ENCODE measurements around the gene MISFA. TPM values are rescaled to one million over a fixed set of nuclear protein-coding genes. Genes with fewer than 3 reads are reported as not detected.

The MISFA gene
- total and polyA plus RNA-seq, 9 of the 15 experiments (the other 6 are each of a cell fraction or from before 2014, with no cell fraction given), result 1.6 to 6.3 (median 3.4) TPM

DNA sequence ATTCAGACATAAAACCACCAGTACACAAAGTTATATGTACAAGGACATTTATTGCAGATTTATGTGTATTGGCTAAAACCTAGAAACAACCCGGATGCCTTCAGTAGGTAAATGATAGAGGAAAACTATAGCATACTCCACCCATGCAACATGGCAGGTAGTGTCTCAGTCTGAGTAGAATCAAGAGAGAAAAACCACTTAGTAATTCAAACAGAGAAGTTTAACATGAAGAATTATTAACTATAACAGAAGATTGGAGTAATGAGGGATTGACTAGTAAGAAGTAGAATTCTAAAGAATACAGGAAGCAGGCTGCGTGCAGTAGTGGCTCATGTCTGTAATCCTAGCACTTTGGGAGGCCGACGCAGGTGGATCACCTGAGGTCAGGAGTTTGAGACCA is 50.8 kb downstream of the MISFA start:
- in situ Hi-C loops (cut with MboI), result loop anchor here (10.0 kb wide), 1 partner anchor 396 kb away; no protein-coding TSS in a partner anchor
- peak overlapping the region; percentile 98 for H2AFZ ChIP-seq (ENCODE audit: low read depth, low read length)
- no peak for FAIRE-seq
- H3K9me1 ChIP-seq (ENCODE audit: control insufficient read depth, insufficient read depth, low read length), result no peaks in the 10 kb centered on the region
- TF ChIP-seq ZNF174 (CRISPR knock-in tag; IDR thresholded peaks at IDR 0.05) (no peak), NFYB (IDR thresholded peaks at IDR 0.05; ENCODE audit: extremely low read depth, insufficient read length) (no peak), NCOA1 (IDR thresholded peaks at IDR 0.05; ENCODE audit: low read depth) (no peak), TAF1 (IDR thresholded peaks at IDR 0.05; ENCODE audit: control insufficient read depth, extremely low read depth, insufficient read depth, low read length, severe bottlenecking) (no peak)
- no peak for DNase-seq (ENCODE audit: extremely low read depth in 1 of 4, low spot score in 3 of 4)
- 70% methylated on average over 4 of the region's 4 CpGs for WGBS (ENCODE audit: insufficient coverage, low coverage, missing lambda C conversion rate)
- no TSS peak for BruUV-seq (replicated peaks)
- no peaks in the 10 kb centered on the region for H3K27me3 ChIP-seq (ENCODE audit: control insufficient read depth in 2 of 2, insufficient read depth in 2 of 2, low read length in 2 of 2)
- H3K4me3 ChIP-seq, result no peak overlapping the region
- no peaks in the 10 kb centered on the region for H4K20me1 ChIP-seq (replicated peaks; ENCODE audit: control insufficient read depth, insufficient read depth, low read length)
- H3K79me2 ChIP-seq (ENCODE audit: control insufficient read depth, insufficient read depth, low read length), result no peaks in the 10 kb centered on the region
- ChIA-PET CTCF (ENCODE audit: low intra/inter-chr PET ratio) (interaction anchor here (0.5 to 1.3 kb wide), 2 partner anchors 110 to 118 kb away, joined by 3 to 9 read pairs; no protein-coding TSS in a partner anchor), POLR2A (interaction anchor here (0.6 to 1.7 kb wide), 4 partner anchors 17 to 406 kb away, joined by 3 read pairs; no protein-coding TSS in a partner anchor)
- ATAC-seq, result no peak
- peak overlapping the region; percentile 25; the same call in 1 of the 3 replicates for H3K27ac ChIP-seq (ENCODE audit: extremely low read depth, low read depth, low read length)
- peaks cover 6 to 14% of the 10 kb centered on the region in 2 experiments for H3K4me1 ChIP-seq (replicated peaks in 1 of 2; ENCODE audit: control insufficient read depth in 2 of 2, insufficient read depth in 2 of 2, low read length in 2 of 2)
- 0 out of 2 replicates have a peak, but pooled peaks cover 2% of the 10 kb centered on the region for H3K9me3 ChIP-seq (replicated peaks; ENCODE audit: control insufficient read depth, insufficient read depth, low read depth, low read length)
- peak overlapping the region; percentile 58; the same call in 1 of the 2 replicates for H3K4me2 ChIP-seq (ENCODE audit: insufficient read depth, low read length)
- intact Hi-C loops (cut with micrococcal nuclease), result no loop called here
- no peak overlapping the region for H3K9ac ChIP-seq (ENCODE audit: insufficient read depth in 1 of 2, low read depth in 2 of 2, low read length in 2 of 2)
- no peaks in the 10 kb centered on the region for H3K36me3 ChIP-seq (ENCODE audit: control insufficient read depth, insufficient read depth, low read length)
